Uterus (tissue), 2 donors: Measurements from ENCODE around the gene PTCRA.

Experiments
- POLR2A ChIP-seq, 2 donors: fragments of 450-650 bp; IDR thresholded peaks; one replicate each; pipeline ENCODE4 v1.6.1; 2016; ENCODE audit warnings: antibody characterized with exemption in 2 of 2, mild to moderate bottlenecking in 1 of 2, moderate library complexity in 1 of 2
- TF ChIP-seq, protein P1 (sequence below), 4 experiments: fragments of 200-600 bp in 2 of 4; fragments of 450-650 bp in 2 of 4; sonication (generic) in 2 of 4; IDR thresholded peaks; one replicate each; pipeline ENCODE4 v1.5.1; 2016 to 2019; ENCODE audit warnings: antibody characterized with exemption in 4 of 4, mild to moderate bottlenecking in 2 of 4, moderate library complexity in 1 of 4

GRCh38 chr6:42959917-42960242 is 44.0 kb downstream of the PTCRA start:
- TF ChIP-seq, protein P1, sequence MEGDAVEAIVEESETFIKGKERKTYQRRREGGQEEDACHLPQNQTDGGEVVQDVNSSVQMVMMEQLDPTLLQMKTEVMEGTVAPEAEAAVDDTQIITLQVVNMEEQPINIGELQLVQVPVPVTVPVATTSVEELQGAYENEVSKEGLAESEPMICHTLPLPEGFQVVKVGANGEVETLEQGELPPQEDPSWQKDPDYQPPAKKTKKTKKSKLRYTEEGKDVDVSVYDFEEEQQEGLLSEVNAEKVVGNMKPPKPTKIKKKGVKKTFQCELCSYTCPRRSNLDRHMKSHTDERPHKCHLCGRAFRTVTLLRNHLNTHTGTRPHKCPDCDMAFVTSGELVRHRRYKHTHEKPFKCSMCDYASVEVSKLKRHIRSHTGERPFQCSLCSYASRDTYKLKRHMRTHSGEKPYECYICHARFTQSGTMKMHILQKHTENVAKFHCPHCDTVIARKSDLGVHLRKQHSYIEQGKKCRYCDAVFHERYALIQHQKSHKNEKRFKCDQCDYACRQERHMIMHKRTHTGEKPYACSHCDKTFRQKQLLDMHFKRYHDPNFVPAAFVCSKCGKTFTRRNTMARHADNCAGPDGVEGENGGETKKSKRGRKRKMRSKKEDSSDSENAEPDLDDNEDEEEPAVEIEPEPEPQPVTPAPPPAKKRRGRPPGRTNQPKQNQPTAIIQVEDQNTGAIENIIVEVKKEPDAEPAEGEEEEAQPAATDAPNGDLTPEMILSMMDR (IDR thresholded peaks at IDR 0.05): no peak
- no peak for TF ChIP-seq POLR2A (IDR thresholded peaks at IDR 0.05)
